NCI-H2196 treated with DMSO at 0.1 percent for 48 hours (cell line): ENCODE results near the gene CD3G.
A peak's percentile ranks its signal among the peaks of the same experiment; 100 is the strongest.

Experiments used
- DNase-seq: peaks from one replicate; lab custom pipeline; 2025; ENCODE audit not compliant: unreplicated experiment; lab: John Stamatoyannopoulos, UW

Gene CD3G

DNA sequence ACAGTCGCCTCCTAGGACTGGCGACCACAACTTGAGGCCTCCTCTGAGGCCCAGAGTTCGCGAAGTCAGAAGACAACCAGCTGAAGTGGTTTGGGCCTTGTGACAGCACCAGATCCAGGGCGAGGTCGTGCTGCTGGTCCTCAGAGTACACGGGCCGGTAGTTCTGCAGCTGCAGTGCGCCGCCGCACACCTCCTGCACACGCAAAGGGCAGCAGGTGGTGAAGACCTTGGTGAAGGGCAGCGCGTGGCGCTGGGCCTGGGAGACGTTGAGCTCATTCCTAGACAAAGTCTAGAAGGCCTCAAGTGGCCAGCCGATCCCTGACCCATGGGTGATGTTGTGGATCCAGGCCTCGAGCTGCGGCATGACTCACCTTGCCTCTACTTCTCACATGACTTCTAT is 21.4 kb upstream of the CD3G start:
- no peak for DNase-seq

DNA sequence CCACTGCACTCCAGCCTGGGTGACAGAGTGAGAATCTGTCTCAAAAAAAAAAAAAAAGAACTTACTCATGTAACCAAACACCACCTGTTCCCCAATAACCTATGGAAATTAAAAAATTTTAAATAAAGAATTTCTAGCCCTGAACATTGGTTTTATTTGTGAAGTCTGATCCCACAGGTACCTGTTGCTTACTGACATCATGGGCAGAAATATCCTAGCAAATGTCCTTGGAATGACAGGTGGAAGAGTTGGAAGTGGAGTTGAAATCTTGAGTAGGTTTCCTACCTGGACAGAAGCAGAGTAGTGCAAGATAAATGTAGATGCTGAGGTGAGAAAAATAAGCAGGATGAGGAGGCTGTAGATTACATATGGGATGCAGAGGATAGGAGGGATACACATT is 18.9 kb upstream of the CD3G start:
- no peak for DNase-seq

GRCh38 chr11:118328745-118329144 is 15.4 kb upstream of the CD3G start:
- DNase-seq = no peak

- no peak for DNase-seq
These were observed 9.4 kb upstream of the CD3G start for GRCh38 chr11:118334745-118335144.

DNA sequence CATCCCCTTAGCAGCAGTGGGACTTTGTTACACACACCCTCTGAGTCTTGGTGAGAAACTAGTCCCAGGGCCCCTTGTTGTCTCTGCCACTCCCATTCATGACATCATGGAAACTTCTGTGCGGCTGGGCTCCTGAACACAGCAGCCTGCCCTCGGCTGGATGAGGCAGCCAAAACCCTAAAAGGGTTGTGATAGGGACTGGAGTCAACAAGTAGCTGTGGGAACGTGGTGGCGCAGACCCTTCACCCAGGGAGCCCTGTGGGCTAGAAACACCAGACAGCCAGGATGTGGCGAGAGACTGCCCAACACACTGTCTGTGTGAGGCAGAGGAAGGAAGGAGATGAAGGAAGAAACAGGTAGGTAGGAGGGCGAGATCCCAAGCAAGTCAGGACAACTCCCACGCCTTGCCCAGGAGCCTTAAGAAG is 5.5 kb upstream of the CD3G start:
- no peak for DNase-seq

DNA sequence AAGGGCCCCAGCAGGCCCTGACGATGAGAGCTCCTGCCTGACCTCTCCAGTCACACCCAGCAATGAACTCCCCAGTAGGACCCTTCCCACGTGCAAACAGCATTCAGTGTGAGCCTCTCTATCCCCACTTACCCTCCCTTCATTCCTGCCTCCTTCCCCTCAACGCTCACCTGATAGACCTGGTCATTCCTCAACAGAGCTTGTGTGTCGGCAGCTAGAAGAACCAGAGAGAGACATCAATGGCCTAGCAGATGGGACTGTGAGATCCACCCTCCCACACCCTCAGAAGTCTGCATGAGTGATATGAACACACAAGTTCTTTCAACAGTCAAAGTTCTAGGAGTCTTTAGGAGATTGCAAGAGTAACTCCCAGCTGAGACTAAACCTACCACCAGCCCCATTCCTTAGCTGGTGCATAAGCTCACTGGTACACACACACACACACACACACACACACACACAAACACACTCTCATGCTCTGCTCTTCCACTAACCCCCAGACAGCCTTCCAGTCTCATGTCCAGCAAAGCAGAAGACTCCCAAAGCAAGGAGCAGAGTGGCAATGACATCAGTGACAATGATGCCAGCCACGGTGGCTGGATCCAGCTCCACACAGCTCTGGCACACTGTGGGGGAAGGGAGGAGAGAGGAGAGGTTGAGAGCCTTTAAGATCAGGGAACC is 4.7 kb upstream of the CD3G start:
- DNase-seq = no peak

DNA sequence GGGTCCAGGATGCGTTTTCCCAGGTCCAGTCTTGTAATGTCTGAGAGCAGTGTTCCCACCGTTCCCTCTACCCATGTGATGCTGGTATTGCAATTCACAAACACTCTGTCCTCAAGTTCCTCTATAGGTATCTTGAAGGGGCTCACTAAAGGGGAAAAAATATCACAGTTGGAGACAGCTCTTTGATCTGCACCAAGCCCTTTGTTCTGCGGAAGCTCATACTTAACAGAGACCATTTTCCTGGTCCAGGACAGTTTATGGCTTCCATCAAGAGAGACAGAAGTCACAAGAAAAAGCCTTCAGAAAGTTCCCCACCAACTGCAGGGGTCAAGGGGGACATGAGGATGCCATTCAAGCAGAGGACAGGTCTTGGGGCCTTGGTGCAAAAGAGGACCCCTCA is 3.7 kb upstream of the CD3G start:
- DNase-seq = no peak

GRCh38 chr11:118341261-118341660 is 2.9 kb upstream of the CD3G start:
- DNase-seq = no peak

DNA sequence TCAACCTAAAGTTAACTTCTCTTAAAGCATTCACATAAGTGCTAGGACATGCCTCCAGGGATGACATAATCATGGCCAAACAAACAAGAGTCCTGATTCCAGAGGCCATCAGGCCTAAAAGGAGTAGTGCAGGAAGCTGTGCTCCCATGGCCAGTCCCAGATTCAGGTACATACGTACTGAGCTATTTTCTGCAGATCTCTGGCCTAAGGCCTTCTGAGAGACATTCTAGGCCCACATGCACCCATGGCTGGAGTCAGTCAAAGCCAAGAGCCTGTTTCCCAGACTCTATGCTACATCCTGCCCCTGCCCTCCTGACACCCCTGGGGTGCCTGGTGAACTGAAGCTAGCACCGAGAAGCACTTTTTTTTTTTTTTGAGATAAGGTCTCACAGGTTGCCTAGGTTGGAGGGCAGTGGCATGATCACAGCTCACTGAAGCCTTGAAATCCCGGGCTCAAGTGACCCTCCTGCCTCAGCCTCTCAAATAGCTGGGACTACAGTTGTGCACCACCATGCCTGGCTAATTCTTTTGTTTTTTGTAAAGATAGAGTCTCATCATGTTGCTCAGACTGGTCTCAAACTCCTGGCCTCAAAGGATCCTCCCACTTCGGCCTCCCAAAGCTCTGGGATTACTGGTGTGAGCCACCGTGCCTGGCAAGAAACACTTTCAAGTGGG is 2.2 kb upstream of the CD3G start:
- DNase-seq = no peak

- DNase-seq = no peak
These were observed 1.5 kb upstream of the CD3G start, which contains the start of gene CD3D for GRCh38 chr11:118342503-118343161. TSS of gene CD3D (minus strand) at chr11:118342705. CDS start at chr11:118342607, 98 bp downstream.

DNA sequence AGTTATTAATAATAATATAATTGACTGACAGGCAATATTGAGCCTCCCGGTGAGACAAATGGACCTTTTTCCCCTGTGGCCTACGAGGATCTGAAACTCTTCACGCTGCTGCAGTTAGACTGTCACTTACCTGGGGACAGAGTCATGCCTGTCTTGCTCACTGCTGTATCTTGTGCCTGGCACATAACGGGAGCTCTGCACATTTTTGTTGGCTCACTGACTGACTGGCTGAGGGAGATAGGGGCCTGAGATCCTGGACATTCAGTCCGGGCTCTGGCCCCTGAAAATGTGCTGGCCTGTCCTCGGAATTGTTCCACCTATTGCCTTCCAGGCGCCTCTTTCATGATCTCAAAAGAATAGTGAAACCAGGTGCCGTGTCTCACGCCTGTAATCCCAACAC is 896 bp upstream of the CD3G start:
- no peak for DNase-seq

DNA sequence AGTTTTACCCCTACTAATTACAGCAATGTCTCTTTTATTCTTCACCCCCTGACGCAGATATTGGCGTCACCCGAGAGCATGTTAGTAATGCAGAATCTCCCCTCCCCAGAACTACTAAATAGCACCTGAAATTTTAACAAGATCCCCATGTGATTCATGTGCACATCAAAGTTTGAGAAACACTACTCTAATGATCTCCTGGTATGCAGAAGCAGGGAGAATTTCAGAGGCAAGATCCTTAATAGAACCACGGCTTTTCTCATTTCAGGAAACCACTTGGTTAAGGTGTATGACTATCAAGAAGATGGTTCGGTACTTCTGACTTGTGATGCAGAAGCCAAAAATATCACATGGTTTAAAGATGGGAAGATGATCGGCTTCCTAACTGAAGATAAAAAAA is 5.3 kb downstream of the CD3G start:
- DNase-seq = no peak

- DNase-seq = no peak
These were observed 9.1 kb downstream of the CD3G start for GRCh38 chr11:118353084-118353710.

DNA sequence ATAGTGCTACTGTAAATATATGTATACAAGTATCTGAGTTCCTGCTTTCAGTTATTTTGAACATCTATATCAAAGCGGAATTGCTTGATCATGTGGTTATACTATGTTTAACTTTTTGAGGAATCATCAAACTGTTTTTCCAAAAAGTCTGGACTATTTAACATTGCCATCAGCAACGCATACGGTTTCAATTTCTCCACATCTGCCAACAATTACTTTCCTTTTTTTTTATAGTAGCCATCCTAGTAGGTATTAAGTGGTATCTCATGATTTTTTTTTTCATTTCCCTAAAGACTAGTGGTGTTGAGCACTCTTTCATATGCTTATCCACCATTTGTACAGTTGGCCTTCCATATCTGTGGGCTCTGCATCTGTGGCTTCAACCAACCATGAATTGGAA is 13.9 kb downstream of the CD3G start:
- no peak for DNase-seq

DNA sequence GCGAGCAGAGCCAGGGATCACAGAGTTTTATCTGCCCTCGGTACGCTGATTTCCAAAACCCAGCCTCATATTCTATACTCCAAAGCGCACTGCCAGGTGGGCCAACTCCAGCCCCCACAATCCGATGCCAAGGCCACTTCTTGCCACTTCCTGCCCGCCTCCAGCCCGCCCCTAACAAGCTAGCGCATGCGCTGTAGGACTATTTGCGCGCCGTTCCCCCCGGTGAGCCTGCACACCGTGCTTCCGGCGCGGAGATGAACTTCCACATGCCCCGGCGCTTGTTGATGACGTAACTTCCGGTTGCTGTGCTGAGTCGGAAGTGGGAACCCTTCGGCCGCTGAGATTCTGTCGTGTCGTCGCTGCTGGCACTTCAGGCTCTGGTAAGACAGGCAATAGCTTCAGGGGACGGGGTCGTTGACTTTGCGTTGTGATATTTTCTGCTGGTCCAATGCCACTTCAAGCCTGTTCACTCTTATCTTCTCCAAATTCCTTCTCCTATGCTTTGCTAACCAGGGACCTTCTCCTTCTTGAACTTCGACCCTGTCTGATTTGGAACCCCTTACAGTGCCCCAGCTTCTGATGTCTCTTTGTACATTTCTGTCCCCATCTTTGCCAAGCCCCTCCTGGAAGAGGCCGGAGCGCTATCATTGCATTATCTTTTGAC is 15.3 kb downstream of the CD3G start, which contains the start of gene UBE4A:
TSS of gene UBE4A (plus strand) at position 306 of the 664 bp plus-strand sequence. CDS start 5,481 bp downstream, outside the sequence.
- DNase-seq = peak; percentile 84

DNA sequence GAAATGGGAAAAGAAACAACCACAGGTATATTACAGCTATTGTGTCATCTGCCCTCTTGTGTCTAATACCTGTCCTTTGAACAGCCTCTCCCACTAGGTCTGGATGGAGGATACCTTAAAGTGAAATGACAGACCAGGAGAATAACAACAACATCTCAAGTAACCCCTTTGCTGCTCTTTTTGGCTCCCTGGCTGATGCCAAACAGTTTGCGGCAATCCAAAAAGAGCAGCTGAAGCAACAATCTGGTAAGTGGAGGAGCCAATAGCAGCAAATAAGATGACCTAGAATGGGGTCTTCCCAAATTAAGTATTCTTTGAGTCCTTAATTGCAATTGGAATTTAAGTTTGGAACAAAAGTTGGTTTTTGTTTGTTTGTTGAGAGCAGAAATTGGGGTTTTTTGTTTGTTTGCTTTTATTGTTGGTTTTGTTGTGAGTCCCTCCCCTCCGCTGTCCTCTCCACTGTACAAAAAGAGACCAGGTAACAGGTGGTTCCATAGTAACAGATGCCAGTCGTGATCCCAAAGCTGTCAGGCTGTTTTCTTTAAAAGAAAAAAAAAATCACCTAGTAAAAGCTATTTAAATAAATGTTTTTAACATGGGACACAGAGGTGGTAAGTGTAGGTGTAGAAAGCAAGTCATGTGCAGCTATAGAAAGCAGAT is 20.9 kb downstream of the CD3G start:
- no peak for DNase-seq

DNA sequence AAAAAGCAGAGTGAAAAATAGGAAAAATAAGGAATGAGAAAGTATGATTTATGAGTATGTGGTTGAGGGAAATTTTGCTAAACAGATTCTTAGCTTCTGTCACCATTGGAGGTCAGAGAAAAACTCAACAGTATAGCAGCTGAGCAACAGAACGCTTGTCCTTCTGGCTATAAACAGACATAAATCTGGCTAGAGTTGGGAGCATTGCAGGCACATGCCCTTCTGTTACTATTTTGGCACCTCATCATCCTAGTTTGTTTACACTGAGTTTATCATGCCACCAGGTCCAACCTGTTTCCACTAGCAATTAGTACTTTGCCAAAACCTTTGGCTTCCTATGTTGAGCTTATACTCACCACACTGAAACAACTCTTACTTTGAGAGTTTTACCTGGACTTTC is 22.1 kb downstream of the CD3G start:
- DNase-seq = no peak

- DNase-seq = no peak
These were observed 26.6 kb downstream of the CD3G start for GRCh38 chr11:118370774-118371173.

GRCh38 chr11:118373263-118373662 is 29.1 kb downstream of the CD3G start:
- DNase-seq = no peak

DNA sequence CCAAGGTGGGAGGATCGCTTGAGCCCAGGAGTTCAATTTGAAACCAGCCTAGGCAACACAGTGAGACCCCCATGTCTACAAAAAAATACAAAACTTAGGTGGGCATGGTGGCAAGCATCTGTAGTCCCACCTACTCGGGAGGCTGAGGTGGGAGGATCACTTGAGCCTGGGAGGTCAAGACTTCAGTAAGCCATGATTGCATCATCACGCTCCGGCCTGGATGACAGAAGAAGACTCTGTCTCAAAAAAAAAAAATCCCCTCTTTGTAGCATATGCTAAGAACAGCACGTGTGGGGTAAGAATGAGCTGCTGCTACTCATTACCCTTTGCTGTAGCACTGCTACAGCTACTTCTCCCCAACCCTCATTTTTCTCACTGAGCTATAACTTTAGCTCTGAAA is 29.7 kb downstream of the CD3G start:
- DNase-seq = no peak

- DNase-seq = no peak
These were observed 30.6 kb downstream of the CD3G start for GRCh38 chr11:118374729-118375128.
